Umbilical cord (tissue), 2 donors: ENCODE data around the gene ARHGAP26. TPM values are rescaled to one million over a fixed set of nuclear protein-coding genes. Genes with fewer than 3 reads are reported as not detected.

Source experiments
- DNase-seq: peaks from one replicate; pipeline ENCODE4 v3.0.0-alpha.2; 2015; ENCODE audit warnings: low spot score
- total RNA-seq: library from RNA; depleted of rRNA; stranded (reverse); fragments of >200 nt; gene quantifications from one replicate; pipeline ENCODE4 v1.2.3, GENCODE V29; 2014; ENCODE audit warnings: low replicate concordance; ENCODE audit not compliant: insufficient read depth

Gene ARHGAP26
- total RNA-seq, 1 donor from 2014 or later: 17.3 TPM

- DNase-seq: peak; percentile 47
These were observed 365.8 kb downstream of the ARHGAP26 start for GRCh38 chr5:143135832-143136551.

- no peak for DNase-seq
These were observed 368.7 kb downstream of the ARHGAP26 start for GRCh38 chr5:143138839-143139238.

GRCh38 chr5:143139585-143139984, 369.4 kb downstream of the ARHGAP26 start:
- no peak for DNase-seq

DNA sequence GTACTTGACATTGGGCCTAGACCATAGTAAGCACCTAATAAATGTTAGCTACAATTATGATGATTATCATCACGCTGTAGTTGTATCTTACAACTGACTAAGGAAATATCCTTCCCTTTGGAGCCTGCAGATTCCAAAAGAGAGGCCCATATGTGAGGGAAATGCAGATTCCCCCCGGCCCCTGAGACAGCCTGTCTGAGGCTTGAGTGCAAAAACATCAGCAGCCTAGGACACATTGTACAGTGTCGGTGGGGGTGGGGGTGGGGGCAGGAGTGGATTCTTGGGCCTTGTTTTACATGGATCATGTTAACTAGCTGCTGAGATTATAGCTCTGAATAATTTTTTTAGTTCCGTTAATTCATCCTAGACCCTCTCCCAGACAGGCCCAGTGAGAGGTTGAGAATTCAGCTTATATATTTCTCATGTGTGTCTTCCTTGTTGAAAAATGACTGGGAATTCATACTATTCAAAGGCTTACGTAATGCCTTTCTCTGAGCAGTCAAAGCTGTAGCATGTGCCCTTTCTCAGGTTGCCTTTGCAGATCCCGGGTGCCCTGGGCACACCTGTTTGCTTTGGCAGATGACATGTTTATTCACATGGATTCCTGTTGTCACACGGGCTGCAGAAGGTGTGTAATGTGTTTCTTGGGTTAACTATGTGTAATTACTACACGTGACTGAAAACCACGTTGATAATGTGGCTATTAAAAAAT, 370.5 kb downstream of the ARHGAP26 start:
- no peak for DNase-seq

DNA sequence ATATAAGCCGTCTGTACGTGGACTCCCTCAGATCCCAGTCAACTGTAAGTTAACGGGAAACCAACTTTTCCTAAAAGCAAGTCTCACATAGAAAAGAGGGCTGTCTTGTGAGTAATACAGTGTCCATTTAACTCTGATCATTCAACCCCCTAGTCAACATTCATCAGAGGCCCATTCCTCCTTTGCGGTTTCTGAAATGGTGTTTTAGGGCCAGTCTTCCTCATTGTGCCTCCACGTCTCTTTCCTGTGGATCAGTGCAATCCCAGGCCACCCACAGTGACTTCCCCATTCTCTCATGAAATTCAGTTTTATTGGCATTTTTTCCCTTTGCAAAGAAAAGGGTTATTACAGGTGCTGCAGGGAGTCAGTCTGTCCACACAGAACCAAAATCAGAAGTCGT, 371.5 kb downstream of the ARHGAP26 start:
- no peak for DNase-seq

GRCh38 chr5:143142596-143143435, 372.6 kb downstream of the ARHGAP26 start:
- peak; percentile 93 for DNase-seq

GRCh38 chr5:143143973-143144372, 373.8 kb downstream of the ARHGAP26 start:
- no peak for DNase-seq

DNA sequence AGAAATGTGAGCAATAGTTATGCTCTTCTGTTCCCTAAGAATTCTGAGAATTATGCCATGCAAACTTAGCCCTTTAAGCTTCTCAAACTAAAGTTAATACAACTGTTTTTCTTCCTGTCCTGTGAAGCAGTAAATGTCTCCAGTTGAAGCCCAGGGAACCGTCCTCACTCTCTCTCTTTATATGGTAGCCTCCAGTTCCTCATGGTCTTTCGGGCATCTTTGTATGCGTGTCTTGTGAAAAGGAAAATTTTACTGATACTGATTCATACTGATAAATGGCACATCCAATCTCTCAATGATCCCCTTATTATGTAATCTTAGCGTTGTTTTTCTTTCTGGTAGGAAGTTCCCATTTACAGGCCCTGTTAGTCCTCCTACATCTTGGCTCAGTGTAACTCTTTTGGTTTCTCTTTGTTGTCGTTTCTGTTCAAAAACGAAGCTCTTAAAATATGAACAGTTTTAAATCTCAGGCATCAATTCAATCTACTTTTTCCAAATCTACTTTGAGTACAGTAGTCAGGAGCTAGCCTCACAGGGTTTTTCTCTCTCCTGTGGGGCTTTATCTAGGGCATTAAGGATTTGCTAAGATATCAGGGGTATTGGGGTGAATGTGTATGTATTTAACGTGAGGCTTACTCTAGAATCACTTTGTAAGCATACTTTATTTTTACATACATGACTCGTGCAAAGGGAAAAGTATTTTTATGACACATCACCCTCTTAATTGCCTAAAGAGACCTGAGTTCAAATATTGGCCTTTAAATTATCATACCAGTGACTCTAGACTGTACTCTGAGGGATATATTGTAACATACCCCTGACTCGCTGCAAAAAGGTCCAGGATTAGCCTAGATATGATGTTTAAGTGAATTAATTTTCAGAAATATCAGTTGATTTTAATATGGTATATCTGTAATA, 375.3 kb downstream of the ARHGAP26 start:
- DNase-seq: peak; percentile 65

GRCh38 chr5:143146161-143146560, 376.0 kb downstream of the ARHGAP26 start:
- DNase-seq: no peak

DNA sequence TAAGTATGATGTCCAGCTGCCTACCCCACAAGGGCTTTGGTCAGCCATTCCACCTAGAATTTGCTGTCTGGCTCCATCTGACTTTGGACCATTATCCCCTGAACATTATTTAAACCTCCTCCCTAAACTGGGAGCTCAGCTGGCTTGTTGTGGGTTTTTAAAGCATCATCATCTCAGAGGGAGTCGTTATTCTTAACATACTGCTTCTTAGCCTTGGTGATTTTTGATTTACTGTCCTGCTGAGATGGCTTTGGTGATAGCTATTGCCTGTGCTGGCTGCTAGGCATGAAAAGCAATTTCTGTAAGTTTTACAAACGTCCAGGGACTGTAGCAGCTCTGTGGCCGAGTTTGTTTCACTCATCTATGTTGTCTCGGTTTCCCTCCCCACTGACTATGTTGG, 377.2 kb downstream of the ARHGAP26 start:
- peak; percentile 64 for DNase-seq

DNA sequence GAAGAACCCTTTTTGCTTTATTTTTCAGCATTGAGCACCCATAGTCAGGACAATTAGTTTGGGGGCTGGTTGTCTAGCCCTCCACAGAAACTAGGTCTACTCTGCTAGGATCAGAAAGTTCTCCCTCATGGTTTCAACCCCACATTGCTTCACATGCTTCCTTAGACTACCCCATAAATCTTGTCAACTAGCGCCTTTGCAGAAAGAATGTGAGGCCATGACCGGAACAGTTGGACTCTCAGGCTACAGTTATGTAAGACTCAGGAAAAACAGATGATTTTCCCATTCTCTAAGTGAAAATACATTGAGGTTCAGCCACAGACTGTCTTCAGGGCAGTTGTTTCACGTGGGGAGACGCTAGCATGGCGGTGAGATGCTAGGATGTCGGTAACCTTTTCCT, 377.7 kb downstream of the ARHGAP26 start:
- DNase-seq: peak; percentile 70

GRCh38 chr5:143148771-143149170, 378.6 kb downstream of the ARHGAP26 start:
- DNase-seq: no peak

- no peak for DNase-seq
These were observed 379.6 kb downstream of the ARHGAP26 start for GRCh38 chr5:143149759-143150158.

DNA sequence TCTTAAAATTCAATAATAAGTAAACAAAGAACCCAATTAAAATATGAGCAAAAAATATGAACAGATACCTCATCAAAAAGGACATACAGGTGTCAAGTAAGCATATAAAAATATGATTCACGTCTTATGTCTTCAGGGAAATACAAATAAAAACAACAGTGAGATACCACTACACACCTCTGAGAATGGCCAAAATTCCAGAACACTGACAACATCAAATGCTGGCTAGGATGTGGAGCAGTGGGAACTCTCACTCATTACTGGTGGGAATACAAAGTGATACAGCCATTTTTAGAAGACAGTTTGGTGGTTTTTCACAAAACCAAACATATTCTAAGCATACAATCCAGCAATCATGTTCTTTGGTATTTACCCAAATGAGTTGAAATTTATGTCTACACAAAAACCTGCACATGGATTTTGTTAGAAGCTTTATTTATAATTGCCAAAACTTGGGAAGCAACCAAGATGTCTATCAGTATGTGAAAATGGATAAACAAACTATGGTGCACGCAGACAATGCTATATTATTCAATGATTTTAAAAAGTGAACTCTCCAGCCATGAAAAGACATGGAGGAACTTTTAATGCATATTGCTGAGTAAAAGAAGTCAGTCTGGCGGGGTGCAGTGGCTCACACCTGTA, 381.0 kb downstream of the ARHGAP26 start:
- DNase-seq: no peak

- DNase-seq: no peak
These were observed 382.3 kb downstream of the ARHGAP26 start for GRCh38 chr5:143152445-143152844.

DNA sequence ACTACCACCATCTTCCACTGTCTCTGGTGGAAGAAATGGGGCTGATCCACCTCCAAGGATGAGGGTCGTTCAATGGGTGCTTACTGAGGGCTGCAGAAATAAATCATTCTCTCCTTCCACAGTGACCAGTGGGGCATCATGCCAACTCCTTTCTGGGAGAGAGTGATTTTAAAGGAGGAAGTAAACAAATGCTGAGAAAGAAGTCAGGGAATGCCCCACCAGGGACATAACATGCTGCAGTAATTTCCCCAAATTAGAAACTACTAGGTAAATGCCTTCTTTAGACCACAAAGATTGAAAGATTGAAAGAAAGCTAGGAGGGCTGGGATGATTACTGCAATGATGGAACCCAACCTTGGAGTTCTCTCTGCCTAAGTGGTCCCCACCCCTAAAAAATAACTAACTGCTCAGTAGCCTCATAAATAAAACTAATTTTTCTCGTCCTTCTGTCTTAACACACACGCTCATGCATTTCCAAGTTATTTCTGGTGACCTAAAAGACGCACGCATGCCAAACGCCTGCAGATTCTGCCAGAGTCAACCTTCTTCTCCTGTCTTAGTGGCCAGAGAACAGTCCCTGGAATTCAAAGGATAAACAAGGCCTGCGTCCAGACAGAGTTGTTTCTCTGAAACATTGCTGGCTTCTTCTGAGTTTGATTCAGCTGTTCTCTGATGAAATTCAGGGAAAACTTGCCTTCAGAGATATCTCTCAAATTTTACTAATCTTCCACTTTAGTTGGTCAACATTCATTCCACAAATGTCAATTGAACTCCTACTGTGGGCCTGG, 383.3 kb downstream of the ARHGAP26 start:
- DNase-seq: no peak

- DNase-seq: peak; percentile 71
These were observed 384.6 kb downstream of the ARHGAP26 start for GRCh38 chr5:143154510-143155370.

GRCh38 chr5:143155455-143155854, 385.3 kb downstream of the ARHGAP26 start:
- DNase-seq: no peak

GRCh38 chr5:143156086-143156485, 385.9 kb downstream of the ARHGAP26 start:
- no peak for DNase-seq
